HG03442 (cell line): ENCODE measurements around the gene C11orf98.
"Not testable (repeated sequence)": the region's sequence is repeated elsewhere in the genome, so short reads cannot be mapped to it uniquely, and the experiment has no call there.

ENCODE experiments used
- ATAC-seq: cut with Tn5 transposase; IDR thresholded peaks from one replicate; pipeline ENCODE4 v1.9.1; 2021; ENCODE audit warnings: mild to moderate bottlenecking, moderate library complexity; ENCODE audit not compliant: unreplicated experiment

Gene C11orf98

DNA sequence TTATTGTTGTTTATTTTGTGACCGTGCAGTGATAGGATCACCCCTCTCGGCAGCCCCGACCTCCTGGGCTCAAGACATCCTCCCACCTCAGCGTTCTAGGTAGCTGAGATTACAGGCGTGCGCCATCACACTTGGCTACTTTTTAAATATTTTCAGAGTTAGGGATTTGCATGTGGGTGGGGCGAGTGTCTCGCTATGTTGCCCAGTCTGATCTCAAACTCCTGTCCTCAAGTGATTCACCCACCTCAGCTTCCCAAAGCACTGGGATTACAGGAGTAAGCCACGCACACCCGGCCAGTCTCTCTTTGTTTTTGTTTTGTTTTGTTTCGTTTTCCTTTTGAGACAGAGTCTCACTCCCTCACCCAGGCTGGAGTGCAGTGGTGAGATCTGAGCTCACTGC, 10.7 kb downstream of the C11orf98 start:
- ATAC-seq, result no peak

DNA sequence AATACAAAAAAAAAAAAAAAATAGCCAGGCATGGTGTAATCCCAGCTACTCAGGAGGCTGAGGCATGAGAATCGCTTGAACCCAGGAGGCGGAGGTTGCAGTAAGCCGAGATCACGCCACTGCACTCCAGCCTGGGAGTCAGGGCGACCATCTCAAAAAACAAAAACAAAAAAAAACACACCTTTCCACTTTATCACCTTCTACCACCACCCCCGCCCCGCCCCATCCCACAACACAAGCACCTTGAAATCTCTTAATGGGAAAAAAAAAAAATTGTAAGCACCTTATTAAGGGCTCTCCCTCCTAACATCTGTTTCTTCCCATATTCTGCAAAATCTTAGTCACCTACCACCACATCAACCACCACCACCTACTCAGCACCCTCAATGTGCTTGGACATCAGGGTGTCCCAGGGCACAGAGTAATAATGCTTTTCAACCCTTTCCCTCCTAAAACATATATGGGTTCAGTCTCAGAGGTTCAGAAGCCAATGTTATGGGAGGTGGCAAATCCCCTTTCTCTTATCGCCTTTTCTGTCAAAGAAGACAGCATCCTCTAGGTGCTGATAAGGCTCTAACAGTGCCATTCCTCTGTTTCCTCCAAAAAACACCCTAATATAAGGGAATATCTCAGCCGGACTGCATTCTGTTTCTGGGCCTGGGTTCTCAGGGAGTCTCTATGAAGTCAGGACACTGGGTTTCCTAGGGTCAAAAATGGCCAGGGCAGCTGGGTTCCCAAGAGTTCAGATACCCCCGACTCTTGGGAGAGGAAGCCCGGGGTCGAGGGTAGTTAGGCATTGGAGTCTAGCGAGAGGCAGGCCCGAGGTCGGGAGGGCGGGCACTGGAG, 12.6 kb downstream of the C11orf98 start:
- no peak for ATAC-seq

DNA sequence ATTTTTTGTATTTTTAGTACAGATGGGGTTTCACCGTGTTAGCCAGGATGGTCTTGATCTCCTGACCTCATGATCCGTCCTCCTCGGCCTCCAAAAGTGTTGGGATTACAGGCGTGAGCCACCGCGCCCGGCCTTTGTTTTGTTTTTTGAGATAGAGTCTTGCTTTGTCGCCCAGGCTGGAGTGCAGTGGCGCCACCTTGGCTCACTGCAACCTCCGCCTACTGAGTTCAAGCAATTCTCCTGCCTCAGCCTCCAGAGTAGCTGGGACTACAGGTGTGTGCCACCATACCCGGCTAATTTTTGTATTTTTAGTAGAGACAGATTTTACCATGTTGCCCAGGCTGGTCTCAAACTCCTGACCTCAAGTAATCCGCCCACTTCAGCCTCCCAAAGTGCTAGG, 14.7 kb downstream of the C11orf98 start:
- ATAC-seq, result not testable (repeated sequence)

DNA sequence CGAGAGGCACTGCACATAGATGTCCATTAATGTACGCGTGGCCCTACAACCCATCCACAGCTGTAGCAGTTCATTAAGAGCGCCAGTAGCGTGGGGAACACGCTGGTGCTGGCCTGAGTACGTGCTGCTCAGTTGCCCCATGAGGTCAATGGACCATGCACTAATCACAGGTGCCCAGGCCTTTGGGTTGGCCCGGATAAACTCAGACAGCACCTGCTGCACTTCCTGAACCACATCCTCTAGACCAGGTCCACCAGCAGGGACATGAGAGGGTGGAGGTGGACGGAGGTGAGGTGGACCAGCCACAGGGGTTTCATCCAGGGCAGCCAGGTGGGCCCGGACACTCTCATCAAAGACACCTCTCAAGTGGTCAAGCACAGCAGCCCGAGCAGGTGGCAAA, 15.5 kb downstream of the C11orf98 start:
- no peak for ATAC-seq

DNA sequence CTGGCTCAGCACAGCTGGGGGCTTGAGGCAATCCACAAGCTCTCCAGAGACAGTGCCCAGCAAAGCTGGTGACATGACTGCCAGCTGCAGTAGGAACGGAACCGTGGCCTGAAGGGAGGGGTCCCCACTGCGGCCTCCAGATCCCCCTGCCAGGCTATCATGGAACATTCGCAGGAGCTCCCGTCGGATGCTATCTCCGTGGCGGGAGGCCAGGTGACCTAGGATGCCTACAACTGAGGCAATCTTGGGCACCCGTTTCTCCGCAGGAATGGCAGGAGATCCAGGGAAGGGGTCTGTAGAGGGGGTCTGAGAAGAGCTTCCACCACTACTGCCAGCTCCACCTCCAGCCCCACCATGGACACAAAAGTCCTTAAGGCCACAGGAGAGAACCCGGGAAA, 16.0 kb downstream of the C11orf98 start:
- no peak for ATAC-seq

DNA sequence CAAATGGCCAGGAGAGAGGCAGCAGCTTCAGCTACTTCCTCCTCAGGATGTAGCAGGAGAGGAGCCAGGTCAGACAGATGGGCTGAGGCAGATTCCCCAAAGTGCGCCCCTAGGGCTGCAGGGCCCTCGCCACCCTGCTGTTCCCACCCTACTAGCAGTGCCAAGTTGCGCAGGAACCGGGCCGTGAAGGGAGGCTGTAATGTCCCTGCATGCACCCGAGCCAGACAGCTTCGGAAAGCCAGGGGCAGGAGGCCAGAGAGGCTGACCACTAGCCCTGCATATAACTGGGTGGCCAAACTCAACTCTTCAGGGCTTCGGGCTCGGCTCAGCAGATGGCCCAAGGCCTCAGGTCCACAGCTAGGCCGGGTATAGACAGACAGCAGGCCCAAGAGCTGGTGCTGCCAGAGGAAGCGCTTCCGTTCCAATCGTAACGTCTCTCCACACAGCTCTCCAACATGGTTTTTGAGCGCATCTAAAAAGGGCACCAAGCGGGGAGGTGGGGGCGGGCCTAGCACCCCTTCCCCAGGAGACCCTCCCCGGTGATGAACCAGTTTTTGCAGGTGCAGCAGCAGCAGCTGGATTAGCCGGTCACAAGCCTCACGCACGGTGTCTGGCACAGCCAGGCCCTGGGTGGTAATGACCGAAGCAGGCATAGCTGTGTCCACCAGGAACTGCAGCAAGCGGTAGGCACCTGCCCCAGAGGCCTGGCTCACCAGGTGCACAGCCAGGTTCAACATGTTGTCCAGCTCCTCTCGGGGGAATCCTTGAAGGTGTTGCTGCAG, 16.6 kb downstream of the C11orf98 start:
- ATAC-seq, result no peak

DNA sequence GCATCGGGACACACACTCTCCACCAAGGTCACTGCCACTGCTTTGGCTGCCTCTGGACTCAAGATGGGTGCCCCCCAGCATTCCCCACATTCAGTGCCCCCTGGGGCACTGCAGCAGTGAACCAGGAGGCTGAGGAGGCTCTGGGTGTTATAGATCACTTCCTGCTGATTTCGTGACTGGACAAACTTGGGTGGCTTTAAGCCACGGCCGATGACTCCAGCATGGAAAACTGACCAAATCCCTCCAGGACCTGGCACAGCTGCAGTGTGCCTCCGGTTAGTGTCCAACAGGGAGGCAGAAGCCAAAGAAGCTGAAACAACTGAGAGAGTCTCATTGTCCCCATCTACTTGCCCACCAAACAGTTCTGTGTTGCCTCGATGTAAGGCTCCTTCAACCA, 17.4 kb downstream of the C11orf98 start:
- ATAC-seq, result no peak

DNA sequence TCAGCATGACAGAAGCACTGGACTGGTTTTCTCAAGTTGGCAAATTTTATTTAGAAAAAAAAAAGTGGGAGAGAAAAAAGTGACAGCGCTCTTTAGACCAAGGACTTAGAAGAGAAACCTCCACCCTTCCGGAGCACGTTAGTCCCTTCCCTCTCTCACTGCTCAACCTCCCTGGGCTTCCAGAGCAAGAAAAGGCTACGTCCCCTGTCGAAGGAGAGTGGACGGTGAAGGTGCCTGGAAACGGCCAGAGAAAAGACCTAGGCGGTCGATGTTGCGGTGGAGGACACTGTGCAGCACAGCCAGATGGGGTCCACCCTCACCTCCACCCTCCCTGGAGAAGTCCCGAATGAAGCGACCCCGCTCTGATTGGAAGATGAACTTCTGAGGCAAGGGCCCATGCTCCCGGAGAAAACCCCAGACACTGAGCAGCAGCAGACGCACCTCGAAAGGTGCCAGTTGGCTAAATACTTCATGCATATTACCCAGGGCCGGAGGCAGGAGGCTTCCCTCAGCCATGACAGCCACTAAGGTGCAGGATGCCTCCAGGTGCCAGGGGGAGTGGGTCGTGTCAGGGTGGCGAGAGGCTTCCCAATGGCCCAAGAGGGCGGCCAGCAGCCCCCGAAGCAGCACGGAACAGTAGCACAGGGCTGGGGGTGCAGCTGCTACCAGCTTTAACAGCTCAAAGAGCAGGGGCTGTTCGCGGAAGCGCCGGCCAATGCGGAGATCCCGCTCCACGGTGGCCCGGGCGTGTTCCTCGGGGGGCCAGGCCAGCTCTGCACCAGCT, 18.0 kb downstream of the C11orf98 start:
- no peak for ATAC-seq

DNA sequence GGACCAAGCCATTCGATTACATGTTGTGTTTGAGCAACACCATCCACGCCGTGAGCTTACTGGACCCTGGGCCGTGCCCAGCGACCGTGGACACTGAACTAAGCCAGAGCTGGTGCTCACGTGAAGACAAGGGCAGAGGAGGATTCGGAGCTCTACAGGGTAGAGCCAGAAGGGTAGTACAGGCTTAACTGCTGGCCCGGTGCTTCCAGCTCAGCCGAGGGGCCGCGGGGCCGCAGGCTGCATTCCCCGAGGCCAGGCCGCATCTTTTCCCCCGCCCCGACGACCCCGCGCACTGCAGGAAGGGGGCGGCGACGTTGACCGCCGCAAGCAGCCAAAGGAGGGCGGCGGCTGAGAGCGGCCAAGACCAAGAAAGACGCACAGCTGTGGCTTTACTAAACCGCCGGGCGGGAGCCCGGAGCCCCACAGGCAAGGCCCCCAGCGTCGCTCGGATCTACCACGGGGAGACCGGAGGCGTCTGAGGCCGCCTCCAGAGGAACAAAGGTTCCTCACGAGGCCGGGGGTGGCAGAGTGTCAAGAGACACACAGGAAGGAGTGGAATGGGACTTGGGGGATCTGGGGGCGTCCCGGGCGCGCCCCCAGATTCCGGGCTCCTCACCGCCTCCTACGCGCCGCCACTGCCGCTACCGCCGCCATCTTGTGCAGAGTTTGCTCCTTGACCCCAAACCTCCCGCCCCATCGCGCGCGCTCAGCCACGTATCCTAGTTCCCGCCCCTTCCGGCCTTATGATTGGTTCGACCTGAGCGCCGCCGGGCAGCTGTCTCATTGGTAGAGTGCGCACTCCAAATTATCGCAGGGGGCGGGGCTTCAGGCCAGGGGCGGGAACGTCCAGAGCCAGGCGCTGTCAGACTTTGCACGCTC, 18.8 kb downstream of the C11orf98 start, which contains the start of gene GANAB:
GANAB (minus strand) TSS at position 668 of the 879 bp plus-strand sequence; CDS start at position 654, 14 bp downstream.
- peak; percentile 94 for ATAC-seq

DNA sequence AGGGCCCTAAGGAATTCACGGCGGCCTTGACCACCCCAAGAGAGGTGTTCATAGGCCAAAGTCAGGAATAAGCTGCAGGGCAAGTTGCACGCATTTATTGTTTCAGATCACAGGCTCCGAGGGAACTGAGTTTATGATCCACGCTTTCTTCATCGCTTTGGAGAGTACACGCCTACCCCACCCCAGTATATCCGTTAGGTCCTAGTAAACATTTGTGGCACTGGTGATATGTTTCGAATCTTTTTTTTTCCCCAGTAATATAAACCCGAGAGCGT, 19.4 kb downstream of the C11orf98 start:
- ATAC-seq, result no peak

DNA sequence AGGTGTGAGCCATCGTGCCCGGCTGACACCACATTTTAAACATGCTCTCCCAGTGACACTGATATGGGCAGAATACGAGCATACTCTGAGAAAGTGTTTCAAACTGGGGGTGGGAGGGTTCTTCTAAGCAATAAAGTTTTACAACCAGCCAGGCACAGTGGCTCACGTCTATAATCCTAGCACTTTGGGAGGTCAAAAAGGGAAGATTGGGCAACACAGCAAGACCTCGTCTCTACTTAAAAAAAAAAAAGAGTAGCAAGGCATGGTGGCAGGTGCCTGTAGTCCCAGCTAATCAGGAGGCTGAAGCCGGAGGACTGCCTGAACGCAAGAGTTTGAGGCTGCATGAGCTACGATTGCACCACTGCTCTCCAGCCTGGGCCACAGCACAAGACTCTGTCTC, 20.8 kb downstream of the C11orf98 start:
- ATAC-seq, result no peak

DNA sequence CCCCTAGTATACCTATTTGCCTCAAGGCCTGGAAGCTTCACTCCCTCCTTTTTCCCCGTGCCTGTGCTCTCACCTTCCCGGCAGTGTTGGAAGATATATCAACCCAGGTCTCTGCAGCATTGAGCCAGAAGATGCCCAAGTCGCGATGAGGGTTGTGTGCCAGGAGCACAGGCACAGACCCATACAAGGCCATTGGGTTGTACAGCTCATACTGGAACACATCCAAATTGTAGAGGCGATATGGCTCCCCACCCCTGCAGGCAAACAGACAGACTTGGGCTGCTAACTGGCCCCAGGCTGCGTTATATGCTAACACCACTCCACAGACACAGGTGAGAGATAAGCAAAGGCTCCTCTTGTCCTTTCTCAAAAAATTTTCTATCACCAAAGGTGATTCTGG, 32.5 kb downstream of the C11orf98 start:
- no peak for ATAC-seq

DNA sequence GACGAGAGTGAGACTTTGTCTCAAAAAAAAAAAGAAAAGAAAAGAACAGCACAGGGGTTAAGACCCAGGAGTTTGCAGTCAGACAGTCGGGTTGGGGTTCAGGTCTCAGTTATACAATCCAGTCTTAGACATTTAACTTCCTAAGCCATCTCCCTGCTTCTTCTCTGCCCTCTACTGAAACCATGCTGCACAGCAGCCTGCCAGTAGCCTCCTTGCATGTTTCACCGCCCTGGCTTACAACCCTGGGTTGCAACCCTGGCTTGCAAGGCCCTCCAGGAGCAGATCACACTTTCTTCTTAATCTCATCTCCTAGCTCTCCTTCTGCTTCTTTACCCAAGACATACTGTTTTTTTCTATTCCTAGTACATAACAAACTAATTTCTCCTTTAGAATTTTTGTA, 37.3 kb downstream of the C11orf98 start:
- ATAC-seq, result no peak

DNA sequence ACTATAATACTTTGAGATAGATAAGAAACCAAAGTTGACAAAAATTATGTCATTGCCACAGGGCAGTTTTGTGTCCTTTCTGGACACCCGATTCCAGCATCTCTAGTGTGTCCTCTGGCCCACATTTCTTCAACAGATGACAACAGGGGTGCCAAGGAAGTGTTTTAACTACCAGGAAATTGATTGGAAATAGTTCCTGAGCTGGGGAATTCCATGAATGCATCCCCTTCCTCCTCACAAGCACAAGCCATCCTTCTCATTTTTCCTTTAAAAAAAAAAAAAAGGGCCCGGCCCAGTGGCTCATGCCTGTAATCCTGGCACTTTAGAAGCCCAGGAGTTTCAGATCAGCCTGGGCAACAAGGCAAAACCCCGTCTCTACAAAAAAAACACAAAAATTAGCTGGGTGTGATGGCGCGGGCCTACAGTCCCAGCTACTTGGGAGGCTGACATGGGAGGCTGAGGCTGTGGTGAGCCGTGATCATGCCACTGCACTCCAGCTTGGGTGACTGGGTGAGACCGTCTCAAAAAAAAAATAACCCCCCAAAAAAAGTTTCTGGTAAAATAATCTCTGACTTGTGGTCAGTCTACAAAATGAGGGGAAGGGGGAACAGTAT, 42.4 kb downstream of the C11orf98 start:
- no peak for ATAC-seq

DNA sequence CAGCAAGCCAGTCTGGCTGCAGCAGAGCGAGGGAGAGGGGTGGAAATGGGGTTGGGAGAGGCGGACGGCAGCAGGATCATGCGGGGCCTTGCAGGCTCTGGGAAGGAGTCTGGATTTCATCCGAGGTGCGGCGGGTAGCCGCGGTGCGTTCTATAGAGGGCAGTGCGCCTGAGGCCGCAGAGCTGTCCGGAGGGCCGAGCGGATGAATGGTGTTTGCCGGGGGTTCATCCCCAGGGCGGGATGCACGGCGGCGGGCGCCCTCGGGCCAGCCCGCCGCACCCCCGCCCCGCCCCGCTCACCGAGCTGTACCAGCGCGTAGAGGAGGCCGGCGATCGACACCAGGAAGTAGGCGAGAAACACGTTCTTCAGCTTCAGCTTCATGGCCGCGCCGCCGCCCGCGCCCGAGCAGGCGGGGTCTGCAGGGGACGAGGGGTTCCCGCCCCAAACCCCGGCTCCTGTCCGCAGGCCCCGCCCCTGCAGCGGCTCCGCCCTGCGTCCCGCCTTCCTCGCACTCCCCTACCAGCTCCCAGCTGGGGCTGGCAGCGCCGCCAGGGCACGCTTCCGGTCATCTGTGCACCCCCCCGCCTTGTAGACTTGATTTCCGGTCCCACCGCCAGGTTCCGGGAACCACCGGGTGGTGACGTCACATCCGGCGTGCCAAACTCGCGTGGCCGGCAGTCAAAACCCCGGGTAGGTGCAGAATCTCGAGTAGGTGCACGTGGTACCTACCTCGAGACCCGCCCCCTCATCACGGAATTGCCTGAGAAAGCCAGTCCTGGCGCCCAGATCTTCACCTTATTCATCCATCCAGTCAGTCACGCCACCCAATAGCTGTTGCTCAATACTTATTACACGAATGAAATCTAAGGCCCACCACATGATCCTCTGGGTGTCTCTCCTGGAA, 43.2 kb downstream of the C11orf98 start, which contains the start of gene B3GAT3:
B3GAT3 (minus strand) TSS at position 420 of the 904 bp plus-strand sequence; CDS start at position 381, 39 bp downstream.
- peak; percentile 91 for ATAC-seq

DNA sequence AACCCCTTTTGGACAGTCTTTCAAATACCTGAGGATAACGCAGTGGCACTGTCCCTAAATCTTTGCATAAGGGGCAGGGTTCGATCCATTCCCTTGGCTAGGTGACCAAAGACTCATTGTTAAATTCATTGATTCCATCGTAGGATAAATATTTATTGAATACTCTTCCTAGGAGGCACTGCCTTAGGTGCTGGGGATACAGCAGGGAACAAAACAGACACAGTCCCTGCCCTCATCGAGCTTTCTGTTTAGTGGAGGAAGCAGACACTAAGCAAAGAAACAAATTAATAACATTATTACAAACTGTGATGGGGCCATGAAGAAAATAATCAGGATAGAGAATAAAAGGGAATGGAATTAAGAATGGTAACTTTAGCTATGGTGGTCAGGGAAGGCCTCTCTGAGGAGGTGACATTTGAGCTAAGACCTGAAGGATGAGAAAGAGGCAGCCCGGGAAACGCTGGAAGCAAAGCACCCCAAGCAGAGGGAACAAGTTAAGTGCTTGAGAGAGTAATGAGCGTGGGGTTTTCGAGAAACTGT, 43.9 kb downstream of the C11orf98 start:
- ATAC-seq, result no peak

DNA sequence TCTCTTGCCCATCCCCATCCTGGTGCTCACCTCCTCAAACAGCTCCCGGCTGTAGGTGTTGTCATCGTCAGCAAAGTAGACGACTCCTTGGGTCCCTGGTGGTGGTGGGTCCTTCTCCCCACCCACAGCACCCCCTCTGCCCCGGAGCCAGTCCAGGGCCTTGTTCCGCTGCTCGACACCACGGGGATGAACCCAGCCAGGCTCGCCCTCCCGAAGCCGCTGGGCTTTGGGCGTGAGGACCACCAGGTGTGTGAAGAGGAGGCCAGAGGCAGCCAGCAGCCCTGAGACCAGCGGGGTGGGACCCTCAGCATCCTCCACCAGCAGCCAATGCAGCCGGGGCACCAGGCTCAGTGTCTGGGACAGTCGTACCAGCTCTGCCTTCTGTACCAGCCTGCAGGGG, 48.1 kb downstream of the C11orf98 start:
- not testable (repeated sequence) for ATAC-seq

DNA sequence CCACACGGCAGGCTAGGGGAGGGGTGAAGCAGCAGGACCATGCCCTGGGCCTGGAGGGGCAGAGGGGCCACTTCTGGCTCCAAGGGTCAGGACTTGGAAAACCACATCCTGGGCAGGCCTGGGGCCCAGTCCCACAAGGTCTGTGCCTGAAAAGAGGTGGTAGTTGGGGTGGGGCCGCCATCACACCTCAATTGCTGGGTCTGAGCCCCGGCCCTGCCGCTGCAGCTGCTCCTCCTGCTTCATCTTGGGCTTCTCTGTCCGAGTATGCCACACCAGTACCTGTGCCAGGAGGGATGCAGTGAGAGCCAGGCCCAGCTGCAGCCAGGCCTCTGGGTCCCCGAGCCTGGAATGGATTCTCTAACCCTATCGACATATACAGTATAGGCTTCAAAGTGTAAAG, 49.5 kb downstream of the C11orf98 start:
- no peak for ATAC-seq

DNA sequence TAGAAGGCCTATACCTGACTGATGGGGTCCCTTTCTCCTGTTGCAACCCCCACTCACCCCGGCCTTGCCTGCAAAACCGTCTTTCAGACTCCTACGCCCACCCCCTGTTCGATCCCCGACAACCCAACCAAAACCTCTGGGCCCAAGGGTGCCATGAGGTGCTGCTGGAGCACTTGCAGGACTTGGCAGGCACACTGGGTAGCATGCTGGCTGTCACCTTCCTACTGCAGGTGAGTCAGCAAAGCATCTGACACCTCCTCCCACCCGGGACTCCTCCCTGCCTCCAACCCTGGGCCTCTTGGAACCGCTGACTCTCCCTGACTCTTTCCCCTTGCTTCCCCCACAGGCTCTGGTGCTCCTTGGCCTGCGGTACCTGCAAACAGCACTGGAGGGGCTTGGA, 50.7 kb downstream of the C11orf98 start:
- no peak for ATAC-seq
